ENCODE results near the gene TMEM236.

Gene TMEM236

DNA sequence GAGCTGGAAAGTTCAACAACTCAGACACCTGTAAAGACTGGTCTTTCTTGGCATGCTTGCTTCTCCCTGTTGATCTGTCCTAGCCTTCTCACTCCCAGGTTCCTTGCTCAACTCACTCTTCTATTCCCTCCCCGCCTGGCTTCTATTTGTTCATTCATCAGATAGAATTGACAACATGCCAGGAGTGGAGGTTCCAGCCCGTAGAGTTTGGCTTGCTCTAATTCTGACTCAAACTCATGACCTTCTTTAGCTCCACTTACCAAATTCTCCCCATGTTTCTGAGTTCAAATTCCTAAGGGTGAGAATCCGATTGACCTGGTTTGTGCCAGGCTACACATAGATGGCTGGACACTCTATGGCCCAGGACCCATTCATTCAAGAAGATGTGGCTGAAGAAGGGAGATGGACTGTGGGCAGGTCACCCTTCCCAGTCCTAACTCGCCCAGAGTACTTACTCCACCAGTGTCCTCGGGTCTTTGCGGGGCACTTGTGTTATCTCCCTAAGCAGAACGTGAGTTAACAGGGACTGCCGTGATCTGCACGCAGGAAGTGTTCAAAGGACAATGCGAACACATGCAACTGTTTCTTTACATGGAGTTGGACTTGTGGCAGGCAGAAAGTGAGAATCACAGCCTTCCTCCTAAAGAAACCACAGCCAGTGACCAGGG lies 4.0 kb upstream of the TMEM236 start:
- TF ChIP-seq CREB1 (IDR thresholded peaks at IDR 0.05; ENCODE audit: low read depth): no peak
- TF ChIP-seq ZBTB7A (IDR thresholded peaks at IDR 0.05; ENCODE audit: low read depth): no peak
- TF ChIP-seq, protein P1, sequence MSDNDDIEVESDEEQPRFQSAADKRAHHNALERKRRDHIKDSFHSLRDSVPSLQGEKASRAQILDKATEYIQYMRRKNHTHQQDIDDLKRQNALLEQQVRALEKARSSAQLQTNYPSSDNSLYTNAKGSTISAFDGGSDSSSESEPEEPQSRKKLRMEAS (IDR thresholded peaks at IDR 0.05): no peak
- TF ChIP-seq CEBPB (IDR thresholded peaks at IDR 0.05): no peak
- no peak for TF ChIP-seq TEAD4 (IDR thresholded peaks at IDR 0.05)
- TF ChIP-seq, protein P2, sequence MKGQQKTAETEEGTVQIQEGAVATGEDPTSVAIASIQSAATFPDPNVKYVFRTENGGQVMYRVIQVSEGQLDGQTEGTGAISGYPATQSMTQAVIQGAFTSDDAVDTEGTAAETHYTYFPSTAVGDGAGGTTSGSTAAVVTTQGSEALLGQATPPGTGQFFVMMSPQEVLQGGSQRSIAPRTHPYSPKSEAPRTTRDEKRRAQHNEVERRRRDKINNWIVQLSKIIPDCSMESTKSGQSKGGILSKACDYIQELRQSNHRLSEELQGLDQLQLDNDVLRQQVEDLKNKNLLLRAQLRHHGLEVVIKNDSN (IDR thresholded peaks at IDR 0.05): no peak
- no peak for TF ChIP-seq EGR1 (IDR thresholded peaks at IDR 0.05)

DNA sequence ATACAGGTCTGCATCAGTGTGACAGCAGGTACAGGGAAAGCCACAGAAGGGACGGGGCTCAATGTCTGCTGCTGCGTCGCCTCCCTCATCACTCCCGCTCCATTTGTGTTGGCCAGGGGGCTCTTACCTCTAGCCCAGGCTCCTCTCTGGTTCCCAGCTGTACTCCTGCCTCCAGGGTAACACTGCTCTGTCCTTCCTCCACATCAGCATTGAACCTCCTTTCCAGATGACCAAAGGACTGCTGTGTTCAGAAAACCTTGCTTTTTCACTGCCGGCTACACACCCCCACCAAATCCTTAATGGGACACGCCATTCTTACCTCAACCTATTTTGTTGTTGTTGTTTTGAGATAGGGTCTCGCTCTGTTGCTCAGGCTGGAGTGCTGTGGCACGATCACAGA lies 2.1 kb upstream of the TMEM236 start:
- TF ChIP-seq, protein P3, sequence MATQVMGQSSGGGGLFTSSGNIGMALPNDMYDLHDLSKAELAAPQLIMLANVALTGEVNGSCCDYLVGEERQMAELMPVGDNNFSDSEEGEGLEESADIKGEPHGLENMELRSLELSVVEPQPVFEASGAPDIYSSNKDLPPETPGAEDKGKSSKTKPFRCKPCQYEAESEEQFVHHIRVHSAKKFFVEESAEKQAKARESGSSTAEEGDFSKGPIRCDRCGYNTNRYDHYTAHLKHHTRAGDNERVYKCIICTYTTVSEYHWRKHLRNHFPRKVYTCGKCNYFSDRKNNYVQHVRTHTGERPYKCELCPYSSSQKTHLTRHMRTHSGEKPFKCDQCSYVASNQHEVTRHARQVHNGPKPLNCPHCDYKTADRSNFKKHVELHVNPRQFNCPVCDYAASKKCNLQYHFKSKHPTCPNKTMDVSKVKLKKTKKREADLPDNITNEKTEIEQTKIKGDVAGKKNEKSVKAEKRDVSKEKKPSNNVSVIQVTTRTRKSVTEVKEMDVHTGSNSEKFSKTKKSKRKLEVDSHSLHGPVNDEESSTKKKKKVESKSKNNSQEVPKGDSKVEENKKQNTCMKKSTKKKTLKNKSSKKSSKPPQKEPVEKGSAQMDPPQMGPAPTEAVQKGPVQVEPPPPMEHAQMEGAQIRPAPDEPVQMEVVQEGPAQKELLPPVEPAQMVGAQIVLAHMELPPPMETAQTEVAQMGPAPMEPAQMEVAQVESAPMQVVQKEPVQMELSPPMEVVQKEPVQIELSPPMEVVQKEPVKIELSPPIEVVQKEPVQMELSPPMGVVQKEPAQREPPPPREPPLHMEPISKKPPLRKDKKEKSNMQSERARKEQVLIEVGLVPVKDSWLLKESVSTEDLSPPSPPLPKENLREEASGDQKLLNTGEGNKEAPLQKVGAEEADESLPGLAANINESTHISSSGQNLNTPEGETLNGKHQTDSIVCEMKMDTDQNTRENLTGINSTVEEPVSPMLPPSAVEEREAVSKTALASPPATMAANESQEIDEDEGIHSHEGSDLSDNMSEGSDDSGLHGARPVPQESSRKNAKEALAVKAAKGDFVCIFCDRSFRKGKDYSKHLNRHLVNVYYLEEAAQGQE (IDR thresholded peaks at IDR 0.05; ENCODE audit: low read depth): no peak
- TF ChIP-seq EGR1 (IDR thresholded peaks at IDR 0.05) (no peak), RAD21 (IDR thresholded peaks at IDR 0.05; ENCODE audit: low read depth) (no peak), TEAD4 (IDR thresholded peaks at IDR 0.05) (no peak), YY1 (IDR thresholded peaks at IDR 0.05; ENCODE audit: low read depth) (no peak), NFIC (IDR thresholded peaks at IDR 0.05) (no peak), TAF1 (IDR thresholded peaks at IDR 0.05; ENCODE audit: low read depth) (no peak), FOXM1 (IDR thresholded peaks at IDR 0.05; ENCODE audit: borderline replicate concordance, low read depth) (no peak), CEBPB (IDR thresholded peaks at IDR 0.05) (no peak), TCF12 (IDR thresholded peaks at IDR 0.05; ENCODE audit: low read depth) (no peak), ZBTB7A (IDR thresholded peaks at IDR 0.05; ENCODE audit: low read depth) (no peak), EP300 (IDR thresholded peaks at IDR 0.05; ENCODE audit: borderline replicate concordance) (no peak)
- TF ChIP-seq, protein P2 (IDR thresholded peaks at IDR 0.05): no peak
- TF ChIP-seq, protein P1 (IDR thresholded peaks at IDR 0.05): no peak

DNA sequence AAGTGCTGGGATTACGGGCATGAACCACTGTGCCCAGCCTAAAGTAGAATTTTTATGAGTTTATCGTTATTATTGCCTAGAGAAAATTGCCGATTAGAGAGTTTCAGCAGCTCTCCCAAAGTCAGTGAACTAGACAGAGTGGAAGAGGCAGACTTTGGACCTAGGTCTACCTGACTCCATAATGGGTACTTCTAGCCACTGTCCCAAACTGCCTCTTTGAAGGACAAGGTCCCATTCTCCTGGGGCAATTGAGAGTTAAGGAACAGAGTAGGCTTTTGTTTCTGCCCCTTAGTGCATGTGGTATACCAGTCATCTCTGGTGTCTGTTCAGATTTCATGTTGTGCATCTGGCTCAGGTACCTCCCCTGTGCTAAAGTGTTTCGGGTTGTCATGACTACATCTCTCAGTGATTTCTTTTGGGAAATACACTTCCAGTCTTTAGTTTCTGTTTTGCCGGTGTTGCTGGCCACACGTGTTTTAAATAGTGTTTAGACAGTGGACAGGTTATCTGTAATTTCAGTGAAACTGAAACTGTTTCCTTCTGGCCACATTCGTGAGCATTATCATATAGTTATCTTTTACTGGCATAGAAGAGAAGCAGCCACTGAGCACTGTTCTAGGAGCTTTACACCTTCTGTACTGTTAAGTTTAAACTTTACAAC lies 4.7 kb downstream of the TMEM236 start:
- TF ChIP-seq TCF12 (IDR thresholded peaks at IDR 0.05; ENCODE audit: low read depth) (no peak), FOXM1 (IDR thresholded peaks at IDR 0.05; ENCODE audit: borderline replicate concordance, low read depth) (no peak), RAD21 (IDR thresholded peaks at IDR 0.05; ENCODE audit: low read depth) (no peak), ZBTB7A (IDR thresholded peaks at IDR 0.05; ENCODE audit: low read depth) (no peak), CREB1 (IDR thresholded peaks at IDR 0.05; ENCODE audit: low read depth) (no peak), TEAD4 (IDR thresholded peaks at IDR 0.05) (no peak), TAF1 (IDR thresholded peaks at IDR 0.05; ENCODE audit: low read depth) (no peak), CEBPB (IDR thresholded peaks at IDR 0.05) (no peak), EP300 (IDR thresholded peaks at IDR 0.05; ENCODE audit: borderline replicate concordance) (no peak), YY1 (IDR thresholded peaks at IDR 0.05; ENCODE audit: low read depth) (no peak), NFIC (IDR thresholded peaks at IDR 0.05) (no peak), EGR1 (IDR thresholded peaks at IDR 0.05) (no peak)
- TF ChIP-seq, protein P2 (IDR thresholded peaks at IDR 0.05): no peak
- TF ChIP-seq, protein P1 (IDR thresholded peaks at IDR 0.05): no peak
- TF ChIP-seq, protein P3 (IDR thresholded peaks at IDR 0.05; ENCODE audit: low read depth): no peak

DNA sequence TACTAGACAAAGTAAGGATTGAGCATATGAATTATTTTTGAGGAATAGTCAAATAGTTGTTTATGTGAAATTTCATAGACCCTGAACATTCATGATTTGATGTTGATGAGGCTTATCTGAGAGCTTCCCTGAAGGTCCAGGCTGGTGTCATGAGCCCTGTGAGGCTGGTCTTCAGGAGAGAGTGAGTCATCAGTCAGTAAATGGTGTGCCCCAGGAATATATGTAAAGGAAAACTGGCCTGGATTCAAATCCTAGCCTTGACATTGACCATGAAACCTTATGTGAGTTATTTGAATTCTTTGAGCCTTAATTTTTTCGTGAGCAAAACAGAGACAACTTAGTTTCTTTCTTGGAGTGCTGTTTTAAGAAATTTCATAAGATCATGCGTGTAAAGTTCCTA lies 6.2 kb downstream of the TMEM236 start:
- TF ChIP-seq, protein P2 (IDR thresholded peaks at IDR 0.05): no peak

DNA sequence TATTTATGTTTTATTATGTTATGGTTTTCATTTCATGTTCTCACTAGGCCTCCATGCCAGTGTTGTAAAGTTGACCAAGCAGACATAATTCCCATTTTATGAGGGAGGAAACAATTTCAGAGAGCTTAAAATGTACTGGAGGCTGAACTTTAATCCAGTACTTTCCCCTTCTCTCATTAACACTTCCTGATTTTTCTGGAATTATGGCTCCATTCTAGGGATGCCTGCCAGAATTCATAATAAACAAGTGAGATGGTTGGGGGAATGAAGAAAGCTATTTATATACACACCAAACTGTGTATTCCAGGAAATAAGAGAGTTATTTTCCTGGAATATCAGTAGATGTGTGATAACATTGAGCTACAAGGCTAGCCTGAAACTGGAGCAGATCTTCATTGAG lies 6.9 kb downstream of the TMEM236 start:
- TF ChIP-seq CREB1 (IDR thresholded peaks at IDR 0.05; ENCODE audit: low read depth): no peak
- no peak for TF ChIP-seq ZBTB7A (IDR thresholded peaks at IDR 0.05; ENCODE audit: low read depth)
- TF ChIP-seq, protein P3 (IDR thresholded peaks at IDR 0.05; ENCODE audit: low read depth): no peak
- no peak for TF ChIP-seq YY1 (IDR thresholded peaks at IDR 0.05; ENCODE audit: low read depth)
- TF ChIP-seq, protein P2 (IDR thresholded peaks at IDR 0.05): no peak
- no peak for TF ChIP-seq TAF1 (IDR thresholded peaks at IDR 0.05; ENCODE audit: low read depth)
- TF ChIP-seq, protein P1 (IDR thresholded peaks at IDR 0.05): no peak
- TF ChIP-seq RAD21 (IDR thresholded peaks at IDR 0.05; ENCODE audit: low read depth): no peak
- no peak for TF ChIP-seq EP300 (IDR thresholded peaks at IDR 0.05; ENCODE audit: borderline replicate concordance)
- no peak for TF ChIP-seq EGR1 (IDR thresholded peaks at IDR 0.05)
- TF ChIP-seq CEBPB (IDR thresholded peaks at IDR 0.05): no peak
- TF ChIP-seq FOXM1 (IDR thresholded peaks at IDR 0.05; ENCODE audit: borderline replicate concordance, low read depth): no peak
- TF ChIP-seq TCF12 (IDR thresholded peaks at IDR 0.05; ENCODE audit: low read depth): no peak
- no peak for TF ChIP-seq NFIC (IDR thresholded peaks at IDR 0.05)

Data from Ishikawa (cell line).